Vagina (tissue), 2 donors: ENCODE measurements around the gene PYGM. TPM values are rescaled to one million over a fixed set of nuclear protein-coding genes. Genes with fewer than 3 reads are reported as not detected.

Experiments used
- DNase-seq, 2 donors: peaks; one replicate each; pipeline ENCODE4 v3.0.0-alpha.2; 2017; ENCODE audit errors: extremely low spot score in 2 of 2
- H3K27ac ChIP-seq: fragments of 200-600 bp; sonication (generic); one replicate; pipeline ENCODE4 v1.5.1; 2019
- H3K27me3 ChIP-seq: fragments of 200-600 bp; sonication (generic); one replicate; pipeline ENCODE4 v1.5.1; 2019
- H3K36me3 ChIP-seq, 2 donors: fragments of 200-600 bp; sonication (generic); one replicate each; pipeline ENCODE4 v1.5.1; 2017 to 2019
- H3K4me1 ChIP-seq: fragments of 200-600 bp; sonication (generic); one replicate; pipeline ENCODE4 v1.5.1; 2019
- H3K4me3 ChIP-seq, 2 donors: fragments of 200-600 bp; sonication (generic); 1 replicate in 1 of 2; 2 replicates in 1 of 2; pipeline ENCODE4 v1.5.1; 2016 to 2019
- H3K9me3 ChIP-seq: fragments of 200-600 bp; sonication (generic); one replicate; pipeline ENCODE4 v1.5.1; 2019
- POLR2A ChIP-seq, 2 donors: fragments of 450-650 bp; IDR thresholded peaks; one replicate each; pipeline ENCODE4 v1.6.1; 2017; ENCODE audit warnings: antibody characterized with exemption in 2 of 2, mild to moderate bottlenecking in 2 of 2, moderate library complexity in 2 of 2
- POLR2AphosphoS5 ChIP-seq, 2 donors: sonication (generic); formaldehyde crosslinking; IDR thresholded peaks; one replicate each; pipeline ENCODE4 v1.9.0; 2017; ENCODE audit warnings: antibody characterized with exemption in 2 of 2, mild to moderate bottlenecking in 2 of 2, low read depth in 1 of 2; ENCODE audit not compliant: insufficient read depth in 1 of 2
- intact Hi-C: fragments of 100-400 bp; cut with DNase I; formaldehyde crosslinking; loops from one replicate; pipeline ENCODE4 v1.15.1; 2023
- total RNA-seq: library from RNA; depleted of rRNA; stranded (reverse); fragments of >200 nt; gene quantifications from one replicate; pipeline ENCODE4 v1.2.3, GENCODE V29; 2016
- TF ChIP-seq, protein P1 (sequence below), 3 experiments: fragments of 450-650 bp in 2 of 3; fragments of 200-600 bp in 1 of 3; sonication (generic) in 1 of 3; IDR thresholded peaks; one replicate each; pipeline ENCODE4 v1.5.1; 2017 to 2019; ENCODE audit warnings: antibody characterized with exemption in 3 of 3, mild to moderate bottlenecking in 2 of 3, moderate library complexity in 2 of 3

The PYGM gene
- total RNA-seq, 1 donor from 2014 or later = 0.98 TPM

DNA sequence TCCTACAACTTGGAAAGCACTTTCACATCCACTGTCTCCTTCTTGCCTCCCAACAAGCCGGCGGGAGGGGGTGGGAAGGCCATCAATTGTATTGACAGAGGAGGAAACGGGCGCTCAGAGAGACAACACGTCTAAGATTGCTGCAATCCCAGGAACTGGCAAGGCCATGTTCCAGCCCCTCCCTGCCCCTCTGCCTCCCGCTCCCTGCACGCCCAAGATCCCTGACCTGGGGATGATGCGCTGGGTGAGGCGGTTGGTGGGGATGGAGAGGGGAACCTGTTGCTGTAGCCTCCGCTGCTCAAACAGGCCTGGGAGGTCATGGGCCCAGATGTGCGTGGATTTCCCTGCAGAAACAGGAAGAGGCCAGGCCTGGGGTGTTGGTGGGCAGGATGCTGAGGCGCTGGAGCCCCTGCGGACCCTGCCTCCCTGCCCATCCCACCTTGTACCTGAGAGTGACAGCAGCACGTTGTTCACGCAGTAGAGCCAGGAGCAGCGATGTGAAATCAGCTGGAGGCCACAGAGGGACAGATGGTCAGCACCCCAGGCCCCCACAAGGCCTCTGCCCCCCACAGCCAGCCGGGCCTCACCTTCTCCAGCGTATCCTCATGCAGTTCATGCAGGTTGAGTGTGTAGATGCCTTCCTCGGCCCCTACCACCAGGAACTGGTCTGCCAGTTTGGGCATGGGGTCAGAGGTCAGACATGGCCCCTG lies 36.4 kb upstream of the PYGM start:
- H3K36me3 ChIP-seq = no peaks in the 10 kb centered on the region
- H3K4me1 ChIP-seq = no peaks in the 10 kb centered on the region
- no peak overlapping the region for H3K27ac ChIP-seq
- TF ChIP-seq POLR2A (IDR thresholded peaks at IDR 0.05) = no peak
- no peak for DNase-seq
- no peaks in the 10 kb centered on the region for H3K27me3 ChIP-seq
- no peaks in the 10 kb centered on the region for H3K9me3 ChIP-seq
- H3K4me3 ChIP-seq = no peak overlapping the region
- intact Hi-C loops = no loop called here

DNA sequence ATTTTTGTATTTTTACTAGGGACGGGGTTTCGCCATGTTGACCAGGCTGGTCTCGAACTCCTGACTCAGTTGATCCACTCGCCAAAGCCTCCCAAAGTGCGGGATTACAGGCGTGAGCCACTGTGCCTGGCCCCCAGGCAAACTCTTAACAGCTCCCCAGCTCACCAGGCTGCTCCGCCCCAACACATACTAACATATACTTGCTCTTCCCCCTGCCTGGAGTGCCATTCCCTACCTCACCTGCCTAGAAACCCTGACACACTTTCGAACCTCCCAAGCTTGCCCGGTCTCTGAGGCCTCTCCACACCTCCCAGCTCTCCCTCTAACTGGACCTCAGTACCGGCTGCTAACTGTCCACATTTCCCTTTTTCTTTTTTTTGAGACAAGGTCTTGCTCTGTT lies 34.8 kb upstream of the PYGM start:
- H3K4me3 ChIP-seq = no peak overlapping the region
- no peak for DNase-seq
- no peaks in the 10 kb centered on the region for H3K27me3 ChIP-seq
- no peak overlapping the region for H3K27ac ChIP-seq
- H3K4me1 ChIP-seq = no peaks in the 10 kb centered on the region
- TF ChIP-seq POLR2A (IDR thresholded peaks at IDR 0.05) = no peak
- intact Hi-C loops = no loop called here
- peaks cover 0 to 7% of the 10 kb centered on the region in 2 donors for H3K36me3 ChIP-seq
- no peaks in the 10 kb centered on the region for H3K9me3 ChIP-seq

DNA sequence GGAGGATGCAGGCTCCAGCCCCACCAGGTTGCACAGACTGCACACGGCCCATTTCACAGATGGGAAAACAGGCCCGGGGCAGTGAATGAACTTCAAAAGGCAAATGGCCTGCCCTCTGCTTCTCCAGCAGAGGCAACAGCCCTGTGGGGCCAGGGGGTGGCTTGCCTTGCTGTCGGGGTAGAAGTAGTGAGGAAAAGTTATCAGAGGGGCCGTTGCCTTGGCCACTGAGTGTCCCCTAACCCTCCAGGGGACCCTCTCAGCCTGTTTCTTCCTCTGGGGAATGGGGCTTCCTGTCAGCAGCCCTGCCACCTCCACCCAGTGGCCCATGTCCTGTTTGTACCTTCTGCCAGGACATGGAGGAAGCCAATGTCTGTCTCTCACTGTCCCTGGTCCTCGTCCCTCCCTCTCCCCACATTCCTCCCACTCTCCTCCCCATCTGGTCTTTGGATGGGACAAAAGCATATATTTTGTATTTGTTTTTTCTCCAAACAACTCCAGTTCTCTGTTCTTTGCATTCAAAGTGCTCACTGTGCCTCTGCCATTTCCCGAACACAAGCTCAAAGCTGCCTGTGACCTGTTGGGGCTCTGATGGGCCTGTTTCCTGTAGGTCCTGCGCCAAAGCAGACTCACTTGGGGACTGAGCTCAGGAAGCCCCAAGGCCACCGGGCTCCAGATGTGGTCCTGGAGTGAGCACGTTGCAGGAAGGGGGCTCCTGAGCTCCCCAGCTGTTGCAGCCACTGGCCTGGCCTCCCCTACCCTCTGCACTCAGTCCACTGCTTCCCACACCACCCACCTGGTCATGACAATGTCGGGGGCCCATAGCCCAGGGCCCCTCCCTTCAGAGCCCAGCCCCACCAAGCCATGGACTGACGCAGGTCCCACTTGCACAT lies 33.7 kb upstream of the PYGM start:
- Histone ChIP-seq H3K9me3 (no peaks in the 10 kb centered on the region), H3K4me1 (no peaks in the 10 kb centered on the region), H3K36me3 (peaks cover 0 to 17% of the 10 kb centered on the region in 2 donors), H3K27me3 (no peaks in the 10 kb centered on the region), H3K4me3 (no peak overlapping the region), H3K27ac (no peak overlapping the region)
- intact Hi-C loops = no loop called here
- no peak for DNase-seq
- TF ChIP-seq POLR2A (IDR thresholded peaks at IDR 0.05) (no peak), POLR2AphosphoS5 (IDR thresholded peaks at IDR 0.05; ENCODE audit: insufficient read depth in 1 of 2, low read depth in 1 of 2) (no peak)
- TF ChIP-seq, protein P1, sequence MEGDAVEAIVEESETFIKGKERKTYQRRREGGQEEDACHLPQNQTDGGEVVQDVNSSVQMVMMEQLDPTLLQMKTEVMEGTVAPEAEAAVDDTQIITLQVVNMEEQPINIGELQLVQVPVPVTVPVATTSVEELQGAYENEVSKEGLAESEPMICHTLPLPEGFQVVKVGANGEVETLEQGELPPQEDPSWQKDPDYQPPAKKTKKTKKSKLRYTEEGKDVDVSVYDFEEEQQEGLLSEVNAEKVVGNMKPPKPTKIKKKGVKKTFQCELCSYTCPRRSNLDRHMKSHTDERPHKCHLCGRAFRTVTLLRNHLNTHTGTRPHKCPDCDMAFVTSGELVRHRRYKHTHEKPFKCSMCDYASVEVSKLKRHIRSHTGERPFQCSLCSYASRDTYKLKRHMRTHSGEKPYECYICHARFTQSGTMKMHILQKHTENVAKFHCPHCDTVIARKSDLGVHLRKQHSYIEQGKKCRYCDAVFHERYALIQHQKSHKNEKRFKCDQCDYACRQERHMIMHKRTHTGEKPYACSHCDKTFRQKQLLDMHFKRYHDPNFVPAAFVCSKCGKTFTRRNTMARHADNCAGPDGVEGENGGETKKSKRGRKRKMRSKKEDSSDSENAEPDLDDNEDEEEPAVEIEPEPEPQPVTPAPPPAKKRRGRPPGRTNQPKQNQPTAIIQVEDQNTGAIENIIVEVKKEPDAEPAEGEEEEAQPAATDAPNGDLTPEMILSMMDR (IDR thresholded peaks at IDR 0.05) = no peak

DNA sequence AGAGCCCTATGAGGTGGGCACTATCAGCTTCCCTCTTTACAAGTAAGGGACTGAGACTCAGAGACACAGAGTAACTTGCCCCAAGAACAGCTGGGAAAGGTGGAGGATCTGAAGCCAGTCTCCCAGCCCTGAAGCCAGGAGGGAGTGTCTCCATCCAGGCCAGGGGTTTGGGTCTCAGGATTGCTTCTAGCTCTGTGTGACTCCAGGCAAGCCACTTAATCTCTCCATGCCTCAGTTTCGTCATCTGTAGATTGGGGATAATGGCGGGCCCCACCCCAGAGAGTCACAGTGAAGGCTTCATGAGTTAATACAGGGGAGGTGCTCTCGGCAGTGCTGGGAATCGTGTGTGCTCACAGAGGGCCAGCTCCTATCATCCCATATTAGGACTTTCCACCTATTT lies 32.7 kb upstream of the PYGM start:
- Histone ChIP-seq H3K27ac (no peak overlapping the region), H3K9me3 (no peaks in the 10 kb centered on the region), H3K4me1 (no peaks in the 10 kb centered on the region), H3K4me3 (no peak overlapping the region), H3K27me3 (no peaks in the 10 kb centered on the region), H3K36me3 (peaks cover 0 to 18% of the 10 kb centered on the region in 2 donors)
- TF ChIP-seq, protein P1 (IDR thresholded peaks at IDR 0.05) = no peak
- intact Hi-C loops = no loop called here
- DNase-seq = no peak

DNA sequence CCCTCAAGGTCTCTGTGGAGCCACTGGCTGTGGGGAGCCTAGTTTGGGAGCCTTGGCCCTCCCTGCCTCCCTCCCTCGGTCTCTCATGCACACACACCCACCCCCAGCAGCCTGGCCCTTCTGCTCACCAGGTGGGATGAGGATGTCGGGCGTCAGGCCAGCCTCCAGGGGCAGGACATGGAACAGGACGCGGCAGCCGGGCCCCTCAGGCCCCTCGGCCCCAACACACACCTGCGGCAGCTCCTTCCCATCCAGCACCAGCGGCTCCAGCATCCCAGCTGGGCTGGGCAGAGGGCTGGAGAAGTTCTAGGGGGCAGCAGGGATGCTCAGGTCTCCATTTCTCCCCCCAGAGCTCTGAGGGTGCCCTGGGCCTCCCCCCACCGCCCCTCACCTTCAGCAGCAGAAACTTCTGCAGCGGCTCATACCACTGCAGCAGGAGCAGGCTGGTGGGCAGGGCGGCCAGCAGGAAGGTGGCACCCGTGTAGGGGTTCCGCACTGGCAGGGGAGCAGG lies 32.1 kb upstream of the PYGM start:
- no peaks in the 10 kb centered on the region for H3K4me1 ChIP-seq
- H3K27ac ChIP-seq = no peak overlapping the region
- no peak for DNase-seq
- H3K36me3 ChIP-seq = peaks cover 0 to 18% of the 10 kb centered on the region in 2 donors
- no peak for TF ChIP-seq POLR2AphosphoS5 (IDR thresholded peaks at IDR 0.05; ENCODE audit: insufficient read depth in 1 of 2, low read depth in 1 of 2)
- no peak for TF ChIP-seq POLR2A (IDR thresholded peaks at IDR 0.05)
- TF ChIP-seq, protein P1 (IDR thresholded peaks at IDR 0.05) = no peak
- H3K4me3 ChIP-seq = no peak overlapping the region
- intact Hi-C loops = no loop called here
- H3K9me3 ChIP-seq = no peaks in the 10 kb centered on the region
- H3K27me3 ChIP-seq = no peaks in the 10 kb centered on the region
